ENCODE measurements around the gene UBE2J2.

Gene UBE2J2

DNA sequence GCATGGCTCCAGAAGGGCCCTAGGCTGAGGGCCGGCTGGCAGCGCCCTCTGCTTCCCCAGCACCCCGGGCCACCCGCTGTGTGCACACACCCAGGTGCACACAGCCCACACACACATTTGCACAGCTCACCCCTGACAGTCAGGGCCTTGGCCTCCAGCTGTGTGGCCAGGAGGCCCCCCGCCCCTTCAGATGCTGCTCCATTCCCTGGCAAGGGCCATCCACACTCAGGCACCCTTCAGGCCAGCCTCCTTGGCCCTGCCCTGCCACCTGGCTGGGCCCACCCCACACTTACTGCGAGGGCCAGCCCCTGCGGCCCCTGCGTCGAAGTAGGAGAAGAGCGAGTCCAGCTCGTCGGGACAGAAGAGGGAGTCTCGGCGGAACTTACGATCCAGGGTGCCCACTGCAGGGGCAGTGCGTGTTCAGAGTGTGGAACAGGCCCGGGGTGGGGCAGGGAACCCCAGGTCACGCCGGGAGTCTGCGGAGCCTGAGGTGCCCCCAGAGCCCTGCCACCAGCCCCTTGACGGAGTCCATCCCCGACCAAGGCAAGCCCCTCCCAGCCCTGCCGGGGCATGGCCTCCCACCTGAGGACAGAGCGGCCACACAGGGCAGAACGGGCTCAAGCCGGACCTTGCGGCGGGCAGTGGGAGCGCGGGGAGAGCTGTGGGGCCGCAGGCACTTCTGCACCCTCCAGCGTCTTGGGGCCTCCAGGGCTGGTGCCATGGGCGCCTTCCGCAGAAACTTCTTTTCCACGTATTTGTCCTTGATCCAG, 21.7 kb upstream of the UBE2J2 start:
- TF ChIP-seq, protein P1, sequence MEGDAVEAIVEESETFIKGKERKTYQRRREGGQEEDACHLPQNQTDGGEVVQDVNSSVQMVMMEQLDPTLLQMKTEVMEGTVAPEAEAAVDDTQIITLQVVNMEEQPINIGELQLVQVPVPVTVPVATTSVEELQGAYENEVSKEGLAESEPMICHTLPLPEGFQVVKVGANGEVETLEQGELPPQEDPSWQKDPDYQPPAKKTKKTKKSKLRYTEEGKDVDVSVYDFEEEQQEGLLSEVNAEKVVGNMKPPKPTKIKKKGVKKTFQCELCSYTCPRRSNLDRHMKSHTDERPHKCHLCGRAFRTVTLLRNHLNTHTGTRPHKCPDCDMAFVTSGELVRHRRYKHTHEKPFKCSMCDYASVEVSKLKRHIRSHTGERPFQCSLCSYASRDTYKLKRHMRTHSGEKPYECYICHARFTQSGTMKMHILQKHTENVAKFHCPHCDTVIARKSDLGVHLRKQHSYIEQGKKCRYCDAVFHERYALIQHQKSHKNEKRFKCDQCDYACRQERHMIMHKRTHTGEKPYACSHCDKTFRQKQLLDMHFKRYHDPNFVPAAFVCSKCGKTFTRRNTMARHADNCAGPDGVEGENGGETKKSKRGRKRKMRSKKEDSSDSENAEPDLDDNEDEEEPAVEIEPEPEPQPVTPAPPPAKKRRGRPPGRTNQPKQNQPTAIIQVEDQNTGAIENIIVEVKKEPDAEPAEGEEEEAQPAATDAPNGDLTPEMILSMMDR (conservative IDR thresholded peaks at IDR 0.05; ENCODE audit: control insufficient read depth, insufficient read depth, low read depth, low read length): no peak
- no peak overlapping the region for H3K4me3 ChIP-seq (ENCODE audit: control insufficient read depth, low read depth, low read length)
- DNase-seq (ENCODE audit: low read depth): no peak

DNA sequence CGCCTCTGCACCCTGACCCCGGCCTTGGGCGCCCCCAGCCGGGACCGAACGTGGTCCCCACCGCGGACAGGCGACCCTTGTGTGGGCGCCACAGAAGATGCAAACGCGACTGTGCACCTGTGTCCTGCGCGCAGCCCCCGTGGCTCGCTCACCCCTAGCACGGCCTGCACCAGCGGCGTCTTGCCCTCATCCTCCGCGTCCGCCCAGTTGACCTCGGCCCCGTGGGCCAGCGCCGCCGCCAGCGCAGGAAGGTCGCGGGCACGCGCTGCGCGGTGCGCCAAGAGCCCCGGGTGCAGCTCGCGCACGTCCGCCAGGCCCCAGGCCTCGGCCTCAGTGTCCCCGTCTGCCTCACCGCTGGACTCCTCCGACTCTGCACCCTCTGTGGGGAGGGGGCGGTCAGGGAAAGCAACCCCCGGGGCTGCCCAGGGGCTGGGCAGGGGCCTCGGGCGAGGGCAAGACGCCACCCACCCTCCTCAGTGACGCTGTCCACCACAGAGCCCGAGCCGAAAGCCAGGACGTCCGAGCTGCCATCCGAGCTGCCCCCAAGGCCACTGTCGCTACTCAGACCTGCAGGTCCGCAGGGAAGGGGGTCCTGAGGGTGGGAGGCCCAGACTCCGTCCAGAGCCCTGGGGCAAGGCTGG, 20.7 kb upstream of the UBE2J2 start:
- DNase-seq (ENCODE audit: low read depth): no peak
- TF ChIP-seq, protein P1 (conservative IDR thresholded peaks at IDR 0.05; ENCODE audit: control insufficient read depth, insufficient read depth, low read depth, low read length): no peak
- no peak overlapping the region for H3K4me3 ChIP-seq (ENCODE audit: control insufficient read depth, low read depth, low read length)

DNA sequence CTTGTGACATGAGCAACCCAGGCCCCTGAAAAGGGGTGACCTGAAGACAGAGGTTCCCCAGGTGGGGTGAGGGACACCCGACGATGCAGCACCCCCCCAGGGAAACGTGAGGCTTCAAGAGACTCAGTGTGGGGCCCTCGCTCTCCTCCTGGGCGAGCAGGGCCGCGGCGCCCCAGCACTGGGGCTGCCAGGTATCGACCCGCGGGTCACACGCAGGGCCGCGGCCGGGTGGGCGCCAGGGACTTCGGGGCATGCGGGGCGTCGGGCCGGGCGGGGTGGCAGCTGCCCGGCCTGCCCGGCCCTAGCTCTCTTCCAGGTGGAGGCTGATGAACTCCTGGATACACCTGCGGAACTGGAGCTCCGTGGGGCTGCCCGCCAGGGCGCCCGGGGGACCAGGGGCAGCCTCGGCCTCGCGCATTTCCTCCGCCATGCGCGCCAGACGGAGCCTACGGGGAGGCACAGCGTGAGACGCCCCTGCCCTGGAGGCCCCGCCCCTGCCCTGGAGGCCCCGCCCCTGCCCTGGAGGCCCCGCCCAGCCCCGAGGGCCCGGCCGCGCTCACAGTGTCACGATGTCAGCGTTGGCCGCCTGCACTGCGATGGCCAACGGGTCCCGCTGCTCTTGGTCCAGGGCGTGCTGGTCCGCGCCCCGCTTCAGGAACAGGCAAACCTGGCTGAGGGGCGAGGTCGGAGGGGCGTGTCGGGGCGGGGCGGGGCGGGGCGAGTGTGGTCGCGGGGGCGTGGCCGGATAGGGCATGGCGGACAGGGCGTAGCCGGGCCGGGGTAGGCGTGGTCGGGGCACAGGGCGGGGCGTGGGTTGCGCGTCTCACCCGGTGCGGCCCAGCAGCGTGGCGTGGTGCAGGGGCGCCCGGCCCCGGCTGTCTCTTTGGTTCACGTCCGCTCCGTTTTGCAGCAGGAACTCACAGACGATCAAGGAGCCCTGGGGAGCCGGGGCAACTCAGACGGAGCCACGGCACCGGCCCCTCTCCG, 19.9 kb upstream of the UBE2J2 start:
- TF ChIP-seq, protein P1 (conservative IDR thresholded peaks at IDR 0.05; ENCODE audit: control insufficient read depth, insufficient read depth, low read depth, low read length): no peak
- no peak overlapping the region for H3K4me3 ChIP-seq (ENCODE audit: control insufficient read depth, low read depth, low read length)
- DNase-seq (ENCODE audit: low read depth): no peak

DNA sequence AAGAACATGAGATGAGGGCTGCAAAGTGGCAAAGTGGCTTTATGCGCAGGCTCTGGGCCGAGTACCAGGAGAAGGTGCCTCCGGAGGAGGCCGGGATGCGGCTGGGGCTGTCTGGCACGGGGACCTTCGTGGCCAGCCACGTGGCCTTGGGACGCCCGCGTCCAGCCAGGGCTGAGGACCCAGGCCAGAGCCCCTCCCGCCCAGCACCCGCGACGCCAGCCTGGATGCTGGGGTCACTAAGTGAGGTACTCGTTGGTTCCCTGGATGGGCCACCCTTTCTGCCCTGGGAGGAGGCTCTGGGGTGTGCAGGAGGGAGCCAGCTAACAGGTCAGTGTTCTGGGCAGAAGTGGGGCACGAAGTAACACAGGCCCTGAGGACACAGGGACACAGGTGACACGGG, 19.2 kb upstream of the UBE2J2 start:
- TF ChIP-seq, protein P1 (conservative IDR thresholded peaks at IDR 0.05; ENCODE audit: control insufficient read depth, insufficient read depth, low read depth, low read length): no peak
- DNase-seq (ENCODE audit: low read depth): no peak

DNA sequence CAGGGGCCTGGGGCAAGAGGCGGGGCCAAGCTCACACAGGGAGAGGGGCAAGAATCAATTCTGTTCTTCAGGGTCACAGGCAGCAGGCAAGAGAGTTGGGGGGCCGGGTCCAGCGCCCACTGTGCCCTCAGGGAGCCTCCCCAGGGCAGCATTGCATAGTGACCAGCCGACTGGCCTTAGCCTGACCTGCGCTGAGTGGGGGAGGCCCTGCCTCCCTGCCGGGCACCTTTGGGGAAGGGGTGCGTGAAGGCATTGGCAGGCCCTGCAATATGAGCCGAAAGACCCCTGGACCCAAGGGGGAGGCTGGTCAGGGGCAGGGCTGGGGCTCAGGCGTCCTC, 18.8 kb upstream of the UBE2J2 start:
- TF ChIP-seq, protein P1 (conservative IDR thresholded peaks at IDR 0.05; ENCODE audit: control insufficient read depth, insufficient read depth, low read depth, low read length): no peak
- no peak overlapping the region for H3K4me3 ChIP-seq (ENCODE audit: control insufficient read depth, low read depth, low read length)
- DNase-seq (ENCODE audit: low read depth): no peak

More for the DNA sequence above, 19.2 kb upstream of the UBE2J2 start:
- H3K4me3 ChIP-seq (ENCODE audit: control insufficient read depth, low read depth, low read length): no peak overlapping the region

Measured in fibroblast of mammary gland (primary cell).